B cell (primary cell): ENCODE measurements around the gene LMOD2. TPM values are rescaled to one million over a fixed set of nuclear protein-coding genes. Genes with fewer than 3 reads are reported as not detected.

ENCODE experiments used
- ATAC-seq: fragments of 200-7000 bp; cut with Tn5 transposase; one replicate; pipeline ENCODE4 v1.10.0; 2021; ENCODE audit warnings: low read depth, mild to moderate bottlenecking, moderate number of reproducible peaks, moderate library complexity
- CTCF ChIA-PET: fragments of 350-600 bp; sonication (Branson Sonifier 250); formaldehyde crosslinking; loops from one replicate; lab custom pipeline; 2021; ENCODE audit warnings: antibody characterized with exemption, inconsistent platforms; lab: Charles Lee
- POLR2A ChIA-PET: fragments of 350-600 bp; sonication (Branson Sonifier 250); formaldehyde crosslinking; loops from one replicate; lab custom pipeline; 2021; ENCODE audit warnings: antibody characterized with exemption; lab: Charles Lee
- DNase-seq: peaks from one replicate; pipeline ENCODE4 v3.0.0; 2013
- H2AFZ ChIP-seq: 2 replicates; pipeline ENCODE4 v1.6.1; 2012; ENCODE audit warnings: mild to moderate bottlenecking, low read depth, low read length; ENCODE audit not compliant: insufficient read depth, poor library complexity, severe bottlenecking
- H3K27ac ChIP-seq, 2 donors: 1 replicate in 1 of 2; 2 replicates in 1 of 2; pipeline ENCODE4 v1.5.1; 2012 to 2013; ENCODE audit warnings: low read length in 2 of 2, mild to moderate bottlenecking in 2 of 2, moderate library complexity in 1 of 2
- H3K27me3 ChIP-seq, 4 experiments: fragments of 200-600 bp in 1 of 4; sonication (generic) in 1 of 4; replicated peaks in 1 of 4; 1 replicate in 2 of 4; 2 replicates in 2 of 4; pipeline versions ENCODE4 v1.6.1 to v1.7.0; 2013 to 2016; ENCODE audit warnings: low read length in 3 of 4, mild to moderate bottlenecking in 2 of 4, mixed read lengths in 1 of 4, moderate library complexity in 1 of 4; ENCODE audit not compliant: insufficient read depth in 4 of 4, control insufficient read depth in 3 of 4; ENCODE audit errors: control extremely low read depth in 1 of 4
- H3K36me3 ChIP-seq, 2 experiments: replicated peaks in 1 of 2; 1 replicate in 1 of 2; 2 replicates in 1 of 2; pipeline versions ENCODE4 v1.6.1 to v1.7.1; 2013; ENCODE audit warnings: low read length in 1 of 2; ENCODE audit not compliant: insufficient read depth in 2 of 2, control insufficient read depth in 1 of 2; ENCODE audit errors: control extremely low read depth in 1 of 2, extremely low read depth in 1 of 2
- H3K4me1 ChIP-seq, 2 donors: fragments of 200-600 bp in 1 of 2; sonication (generic) in 1 of 2; 1 replicate in 1 of 2; 2 replicates in 1 of 2; pipeline versions ENCODE4 v1.5.1 to v1.6.1; 2013 to 2017; ENCODE audit warnings: low read length in 2 of 2; ENCODE audit not compliant: control insufficient read depth in 2 of 2, insufficient read depth in 2 of 2
- H3K4me2 ChIP-seq: replicated peaks from 2 replicates; pipeline ENCODE3; 2012; ENCODE audit warnings: mild to moderate bottlenecking, low read depth, low read length; ENCODE audit not compliant: poor library complexity, severe bottlenecking
- H3K4me3 ChIP-seq, 5 experiments: fragments of 200-600 bp in 1 of 5; sonication (generic) in 1 of 5; 1 replicate in 3 of 5; 2 replicates in 2 of 5; pipeline versions ENCODE4 v1.5.1 to v1.7.0; 2011 to 2016; ENCODE audit warnings: low read length in 4 of 5, mild to moderate bottlenecking in 4 of 5, low read depth in 2 of 5, control low read depth in 1 of 5, moderate library complexity in 1 of 5; ENCODE audit not compliant: insufficient read depth in 1 of 5; ENCODE audit errors: control extremely low read depth in 1 of 5, extremely low read depth in 1 of 5
- H3K79me2 ChIP-seq: fragments of 200-600 bp; sonication (generic); one replicate; pipeline ENCODE4 v1.6.0; 2016; ENCODE audit warnings: low read length; ENCODE audit not compliant: control insufficient read depth, insufficient read depth
- H3K9ac ChIP-seq: fragments of 200-600 bp; sonication (generic); 2 replicates; pipeline ENCODE4 v1.6.1; 2017; ENCODE audit warnings: mild to moderate bottlenecking, low read length, moderate library complexity
- H3K9me3 ChIP-seq, 3 donors: one replicate each; pipeline versions ENCODE4 v1.6.1 to v1.7.1; 2013; ENCODE audit warnings: low read length in 2 of 3; ENCODE audit not compliant: control insufficient read depth in 2 of 3, insufficient read depth in 1 of 3; ENCODE audit errors: control extremely low read depth in 1 of 3
- H4K20me1 ChIP-seq: 2 replicates; pipeline ENCODE4 v1.6.0; 2012; ENCODE audit warnings: mild to moderate bottlenecking, low read length; ENCODE audit not compliant: insufficient read depth, control insufficient read depth, poor library complexity, severe bottlenecking
- H3K27ac Mint-ChIP-seq: one replicate; pipeline ENCODE4 v1.8.0; 2021; ENCODE audit warnings: mixed read lengths
- H3K27me3 Mint-ChIP-seq: one replicate; pipeline ENCODE4 v1.8.0; 2021; ENCODE audit warnings: mixed read lengths
- H3K4me1 Mint-ChIP-seq: one replicate; pipeline ENCODE4 v1.8.0; 2021; ENCODE audit warnings: mixed read lengths
- H3K4me3 Mint-ChIP-seq: one replicate; pipeline ENCODE4 v1.8.0; 2021; ENCODE audit warnings: mixed read lengths
- H3K9me3 Mint-ChIP-seq: one replicate; pipeline ENCODE4 v1.8.0; 2022; ENCODE audit warnings: mixed read lengths; ENCODE audit not compliant: insufficient read depth
- EZH2 ChIP-seq: IDR thresholded peaks from 2 replicates; pipeline ENCODE4 v1.6.1; 2012; ENCODE audit warnings: borderline replicate concordance, low read depth, mild to moderate bottlenecking, moderate library complexity, low read length; ENCODE audit not compliant: insufficient read depth, poor library complexity, severe bottlenecking
- WGBS: methylation state at CpG from one replicate; pipeline ENCODE4 v1.1.5; 2013; ENCODE audit warnings: missing lambda C conversion rate; ENCODE audit not compliant: insufficient coverage; 5-methylcytosine and 5-hydroxymethylcytosine counted together
- intact Hi-C: fragments of 100-400 bp; cut with micrococcal nuclease; formaldehyde crosslinking; loops from one replicate; pipeline ENCODE4 v1.10.0; 2022
- polyA minus RNA-seq: library from RNA; depleted of rRNA, polyadenylated mRNA; stranded (reverse); fragments of >200 nt; gene quantifications from 2 replicates; pipeline ENCODE4 v1.2.3, GENCODE V29; 2012
- polyA plus RNA-seq: library from polyadenylated mRNA; depleted of rRNA; stranded (reverse); fragments of >200 nt; gene quantifications from 2 replicates; pipeline ENCODE4 v1.2.3, GENCODE V29; 2012
- total RNA-seq, 2 donors: library from RNA; stranded (reverse); fragments of 120-200 nt in 1 of 2; gene quantifications; 1 replicate in 1 of 2; 2 replicates in 1 of 2; pipeline versions ENCODE4 v1.2.3 to v1.2.4, GENCODE V29; 2013 to 2022
- TF ChIP-seq, protein P1 (sequence below): fragments of 200-600 bp; IDR thresholded peaks from one replicate; pipeline ENCODE4 v1.8.0; 2022; ENCODE audit warnings: antibody characterized with exemption, mild to moderate bottlenecking

LMOD2 gene, protein sequence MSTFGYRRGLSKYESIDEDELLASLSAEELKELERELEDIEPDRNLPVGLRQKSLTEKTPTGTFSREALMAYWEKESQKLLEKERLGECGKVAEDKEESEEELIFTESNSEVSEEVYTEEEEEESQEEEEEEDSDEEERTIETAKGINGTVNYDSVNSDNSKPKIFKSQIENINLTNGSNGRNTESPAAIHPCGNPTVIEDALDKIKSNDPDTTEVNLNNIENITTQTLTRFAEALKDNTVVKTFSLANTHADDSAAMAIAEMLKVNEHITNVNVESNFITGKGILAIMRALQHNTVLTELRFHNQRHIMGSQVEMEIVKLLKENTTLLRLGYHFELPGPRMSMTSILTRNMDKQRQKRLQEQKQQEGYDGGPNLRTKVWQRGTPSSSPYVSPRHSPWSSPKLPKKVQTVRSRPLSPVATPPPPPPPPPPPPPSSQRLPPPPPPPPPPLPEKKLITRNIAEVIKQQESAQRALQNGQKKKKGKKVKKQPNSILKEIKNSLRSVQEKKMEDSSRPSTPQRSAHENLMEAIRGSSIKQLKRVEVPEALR
- total RNA-seq (not detected in 2 replicates), polyA plus RNA-seq (not detected in 2 replicates), polyA minus RNA-seq (not detected in 2 replicates)
- 2.6 TPM for total RNA-seq (2013)

DNA sequence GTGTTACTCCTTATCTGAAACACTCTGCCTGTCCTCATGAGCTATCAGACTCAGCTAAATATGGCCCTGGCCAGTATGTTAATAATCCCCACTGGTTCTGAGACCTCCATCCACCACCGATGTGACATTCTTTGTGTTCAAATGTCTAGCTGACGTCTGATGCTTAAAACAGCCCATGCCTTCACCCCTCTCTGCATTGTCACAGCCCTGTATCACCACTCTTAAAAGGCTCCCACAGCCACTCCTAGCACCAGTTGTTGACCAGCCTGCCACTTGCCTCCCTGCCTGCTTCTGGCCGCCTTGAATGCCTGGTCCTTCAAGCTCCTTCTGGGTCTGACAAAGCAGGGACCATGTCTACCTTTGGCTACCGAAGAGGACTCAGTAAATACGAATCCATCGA lies at the start of gene LMOD2:
LMOD2 (plus strand) TSS at position 253 of the 400 bp plus-strand sequence; CDS start at position 351, 98 bp downstream.
- 83% methylated on average over 6 of the region's 6 CpGs for WGBS
- no peak for DNase-seq
- Histone ChIP-seq H4K20me1 (no peaks in the 10 kb centered on the region), H3K27me3 (peaks cover 0 to 4% (median 0%) of the 10 kb centered on the region in 4 experiments), H3K4me2 (no peak within 1 kb of the TSS), H3K27ac (no peak within 1 kb of the TSS), H3K9ac (no peak within 1 kb of the TSS), H2AFZ (no peak within 1 kb of the TSS), H3K4me3 (no peak within 1 kb of the TSS), H3K4me1 (no peaks in the 10 kb centered on the region), H3K36me3 (no peaks in the 10 kb centered on the region), H3K9me3 (no peaks in the 10 kb centered on the region), H3K79me2 (no peaks in the 10 kb centered on the region)
- POLR2A ChIA-PET = no interaction called here
- Mint-ChIP-seq H3K27ac (no peak within 1 kb of the TSS), H3K27me3 (peaks cover 27% of the 10 kb centered on the region), H3K4me3 (no peak within 1 kb of the TSS), H3K4me1 (no peaks in the 10 kb centered on the region), H3K9me3 (no peaks in the 10 kb centered on the region)
- CTCF ChIA-PET = no interaction called here
- no peak for ATAC-seq
- TF ChIP-seq, protein P1, sequence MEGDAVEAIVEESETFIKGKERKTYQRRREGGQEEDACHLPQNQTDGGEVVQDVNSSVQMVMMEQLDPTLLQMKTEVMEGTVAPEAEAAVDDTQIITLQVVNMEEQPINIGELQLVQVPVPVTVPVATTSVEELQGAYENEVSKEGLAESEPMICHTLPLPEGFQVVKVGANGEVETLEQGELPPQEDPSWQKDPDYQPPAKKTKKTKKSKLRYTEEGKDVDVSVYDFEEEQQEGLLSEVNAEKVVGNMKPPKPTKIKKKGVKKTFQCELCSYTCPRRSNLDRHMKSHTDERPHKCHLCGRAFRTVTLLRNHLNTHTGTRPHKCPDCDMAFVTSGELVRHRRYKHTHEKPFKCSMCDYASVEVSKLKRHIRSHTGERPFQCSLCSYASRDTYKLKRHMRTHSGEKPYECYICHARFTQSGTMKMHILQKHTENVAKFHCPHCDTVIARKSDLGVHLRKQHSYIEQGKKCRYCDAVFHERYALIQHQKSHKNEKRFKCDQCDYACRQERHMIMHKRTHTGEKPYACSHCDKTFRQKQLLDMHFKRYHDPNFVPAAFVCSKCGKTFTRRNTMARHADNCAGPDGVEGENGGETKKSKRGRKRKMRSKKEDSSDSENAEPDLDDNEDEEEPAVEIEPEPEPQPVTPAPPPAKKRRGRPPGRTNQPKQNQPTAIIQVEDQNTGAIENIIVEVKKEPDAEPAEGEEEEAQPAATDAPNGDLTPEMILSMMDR = no peak
- no peak for TF ChIP-seq EZH2
- intact Hi-C loops = no loop called here

DNA sequence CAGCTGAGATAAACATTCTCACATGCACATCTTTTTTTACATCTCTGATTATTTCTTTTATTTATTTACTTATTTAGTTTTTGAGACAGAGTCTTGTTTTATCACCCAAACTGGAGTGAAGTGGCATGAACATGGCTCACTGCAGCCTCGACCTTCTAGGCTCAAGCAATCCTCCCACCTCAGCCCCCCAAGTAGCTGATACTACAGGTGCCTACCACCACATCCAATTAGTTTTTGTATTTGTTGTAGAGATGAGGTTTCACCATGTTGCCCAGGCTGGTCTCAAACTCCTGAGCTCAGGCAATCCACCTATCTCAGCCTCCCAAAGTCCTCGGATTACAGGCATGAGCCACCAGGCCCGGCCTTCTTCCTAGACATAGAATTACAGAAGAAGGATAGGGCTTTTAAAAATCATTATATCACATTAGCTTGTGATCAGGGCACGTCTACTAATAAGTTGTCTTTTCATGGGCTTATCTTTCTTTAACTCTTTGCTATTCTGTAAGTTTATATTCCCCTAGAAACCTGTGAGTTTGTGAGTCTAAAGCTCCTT lies 48.2 kb upstream of the LMOD2 start:
- CTCF ChIA-PET = no interaction called here
- Histone ChIP-seq H4K20me1 (no peaks in the 10 kb centered on the region), H3K4me2 (no peak overlapping the region), H3K27me3 (peaks cover 0 to 6% (median 0%) of the 10 kb centered on the region in 4 experiments), H2AFZ (no peak overlapping the region), H3K4me1 (no peaks in the 10 kb centered on the region), H3K4me3 (no peak overlapping the region), H3K79me2 (no peaks in the 10 kb centered on the region), H3K27ac (no peak overlapping the region), H3K9me3 (no peaks in the 10 kb centered on the region), H3K36me3 (no peaks in the 10 kb centered on the region), H3K9ac (no peak overlapping the region)
- intact Hi-C loops = no loop called here
- POLR2A ChIA-PET = no interaction called here
- H3K9me3 Mint-ChIP-seq = peaks cover 2% of the 10 kb centered on the region
- H3K4me1 Mint-ChIP-seq = no peaks in the 10 kb centered on the region
- no peak for TF ChIP-seq EZH2
- TF ChIP-seq, protein P1 = no peak
- DNase-seq (no peak), ATAC-seq (no peak)
- H3K4me3 Mint-ChIP-seq = no peak overlapping the region
- H3K27me3 Mint-ChIP-seq = peaks cover 27% of the 10 kb centered on the region
- no CpG with 5 or more reads among the region's 4 CpGs for WGBS
- H3K27ac Mint-ChIP-seq = no peak overlapping the region
